ENCODE results near the gene TNFAIP1.

The TNFAIP1 gene

GRCh38 chr17:28372203-28372944, 36.8 kb downstream of the TNFAIP1 start:
- DNase-seq = peak in 1 of 6 experiments; percentile 36

GRCh38 chr17:28372945-28373274, 37.3 kb downstream of the TNFAIP1 start:
- DNase-seq = no peak

GRCh38 chr17:28379814-28380801, 44.5 kb downstream of the TNFAIP1 start:
- no peak for DNase-seq

- DNase-seq = peak in 1 of 6 experiments; percentile 7
These were observed 45.7 kb downstream of the TNFAIP1 start for GRCh38 chr17:28381141-28381825.

GRCh38 chr17:28384281-28385036, 48.9 kb downstream of the TNFAIP1 start:
- peak; percentile 29 to 64 (median 44) for DNase-seq

GRCh38 chr17:28385037-28385400, 49.5 kb downstream of the TNFAIP1 start:
- DNase-seq = no peak

- peak in 1 of 6 experiments; percentile 7 for DNase-seq
These were observed 49.8 kb downstream of the TNFAIP1 start for GRCh38 chr17:28385406-28385805.

- DNase-seq = no peak
These were observed 50.8 kb downstream of the TNFAIP1 start for GRCh38 chr17:28386391-28386790.

- no peak for DNase-seq
These were observed 52.5 kb downstream of the TNFAIP1 start for GRCh38 chr17:28388106-28388505.

GRCh38 chr17:28390141-28390540, 54.6 kb downstream of the TNFAIP1 start:
- DNase-seq = no peak

GRCh38 chr17:28390563-28390962, 55.0 kb downstream of the TNFAIP1 start:
- DNase-seq = no peak

GRCh38 chr17:28390984-28391383, 55.4 kb downstream of the TNFAIP1 start:
- DNase-seq = no peak

GRCh38 chr17:28391401-28391800, 55.8 kb downstream of the TNFAIP1 start:
- DNase-seq = no peak

GRCh38 chr17:28392491-28392890, 56.9 kb downstream of the TNFAIP1 start:
- no peak for DNase-seq

- DNase-seq = no peak
These were observed 59.0 kb downstream of the TNFAIP1 start for GRCh38 chr17:28394337-28395116.

GRCh38 chr17:28395426-28395825, 59.9 kb downstream of the TNFAIP1 start:
- DNase-seq = no peak

- no peak for DNase-seq
These were observed 60.4 kb downstream of the TNFAIP1 start for GRCh38 chr17:28395968-28396367.
